AG09309 (cell line): ENCODE results near the gene DNAH2.
A peak's percentile ranks its signal among the peaks of the same experiment; 100 is the strongest.

Experiments used
- DNase-seq: peaks from one replicate; pipeline ENCODE4 v3.0.0-alpha.2; 2010; ENCODE audit warnings: low read depth
- H3K4me3 ChIP-seq: 2 replicates; pipeline ENCODE4 v1.5.1; 2011; ENCODE audit warnings: mild to moderate bottlenecking, low read depth, low read length, moderate library complexity; ENCODE audit not compliant: control insufficient read depth
- TF ChIP-seq, protein P1 (sequence below): IDR thresholded peaks from 2 replicates; pipeline ENCODE4 v1.5.1; 2011; ENCODE audit warnings: mild to moderate bottlenecking, low read depth, low read length, inconsistent platforms; ENCODE audit not compliant: insufficient read depth, control insufficient read depth; ENCODE audit errors: missing control alignments

DNAH2 gene

GRCh38 chr17:7845359-7846062 is 128.0 kb downstream of the DNAH2 start:
- TF ChIP-seq, protein P1, sequence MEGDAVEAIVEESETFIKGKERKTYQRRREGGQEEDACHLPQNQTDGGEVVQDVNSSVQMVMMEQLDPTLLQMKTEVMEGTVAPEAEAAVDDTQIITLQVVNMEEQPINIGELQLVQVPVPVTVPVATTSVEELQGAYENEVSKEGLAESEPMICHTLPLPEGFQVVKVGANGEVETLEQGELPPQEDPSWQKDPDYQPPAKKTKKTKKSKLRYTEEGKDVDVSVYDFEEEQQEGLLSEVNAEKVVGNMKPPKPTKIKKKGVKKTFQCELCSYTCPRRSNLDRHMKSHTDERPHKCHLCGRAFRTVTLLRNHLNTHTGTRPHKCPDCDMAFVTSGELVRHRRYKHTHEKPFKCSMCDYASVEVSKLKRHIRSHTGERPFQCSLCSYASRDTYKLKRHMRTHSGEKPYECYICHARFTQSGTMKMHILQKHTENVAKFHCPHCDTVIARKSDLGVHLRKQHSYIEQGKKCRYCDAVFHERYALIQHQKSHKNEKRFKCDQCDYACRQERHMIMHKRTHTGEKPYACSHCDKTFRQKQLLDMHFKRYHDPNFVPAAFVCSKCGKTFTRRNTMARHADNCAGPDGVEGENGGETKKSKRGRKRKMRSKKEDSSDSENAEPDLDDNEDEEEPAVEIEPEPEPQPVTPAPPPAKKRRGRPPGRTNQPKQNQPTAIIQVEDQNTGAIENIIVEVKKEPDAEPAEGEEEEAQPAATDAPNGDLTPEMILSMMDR, result no peak
- H3K4me3 ChIP-seq, result peak overlapping the region; percentile 83
- no peak for DNase-seq

DNA sequence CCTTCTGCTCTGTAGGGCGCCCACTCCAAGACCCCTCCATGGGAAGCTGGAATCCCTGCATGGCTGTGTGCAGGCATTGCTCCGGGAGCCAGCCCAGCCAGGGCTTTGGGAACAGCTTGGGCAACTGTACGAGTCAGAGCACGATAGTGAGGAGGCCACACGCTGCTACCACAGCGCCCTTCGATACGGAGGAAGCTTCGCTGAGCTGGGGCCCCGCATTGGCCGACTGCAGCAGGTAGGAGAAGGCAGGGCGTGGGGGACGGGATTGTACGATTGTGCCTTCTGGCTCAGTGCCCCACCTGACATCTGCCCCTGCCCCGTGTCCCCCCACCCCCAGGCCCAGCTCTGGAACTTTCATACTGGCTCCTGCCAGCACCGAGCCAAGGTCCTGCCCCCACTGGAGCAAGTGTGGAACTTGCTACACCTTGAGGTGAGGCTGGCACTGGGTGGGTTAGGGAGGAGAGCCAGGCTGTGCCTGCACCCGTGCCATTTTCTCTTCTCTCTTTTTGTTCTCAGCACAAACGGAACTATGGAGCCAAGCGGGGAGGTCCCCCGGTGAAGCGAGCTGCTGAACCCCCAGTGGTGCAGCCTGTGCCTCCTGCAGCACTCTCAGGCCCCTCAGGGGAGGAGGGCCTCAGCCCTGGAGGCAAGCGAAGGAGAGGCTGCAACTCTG is 128.7 kb downstream of the DNAH2 start:
- TF ChIP-seq, protein P1, result no peak

GRCh38 chr17:7846765-7847661 is 129.5 kb downstream of the DNAH2 start:
- no peak overlapping the region for H3K4me3 ChIP-seq
- TF ChIP-seq, protein P1, result no peak
- DNase-seq, result no peak

More for the DNA sequence above, 128.7 kb downstream of the DNAH2 start:
- no peak for DNase-seq
- H3K4me3 ChIP-seq, result no peak overlapping the region

DNA sequence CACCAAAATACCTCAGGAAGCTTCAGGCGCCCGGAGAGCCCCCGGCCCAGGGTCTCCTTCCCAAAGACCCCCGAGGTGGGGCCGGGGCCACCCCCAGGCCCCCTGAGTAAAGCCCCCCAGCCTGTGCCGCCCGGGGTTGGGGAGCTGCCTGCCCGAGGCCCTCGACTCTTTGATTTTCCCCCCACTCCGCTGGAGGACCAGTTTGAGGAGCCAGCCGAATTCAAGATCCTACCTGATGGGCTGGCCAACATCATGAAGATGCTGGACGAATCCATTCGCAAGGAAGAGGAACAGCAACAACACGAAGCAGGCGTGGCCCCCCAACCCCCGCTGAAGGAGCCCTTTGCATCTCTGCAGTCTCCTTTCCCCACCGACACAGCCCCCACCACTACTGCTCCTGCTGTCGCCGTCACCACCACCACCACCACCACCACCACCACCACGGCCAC is 130.6 kb downstream of the DNAH2 start:
- no peak overlapping the region for H3K4me3 ChIP-seq
- TF ChIP-seq, protein P1, result no peak
- DNase-seq, result no peak

- TF ChIP-seq, protein P1, result no peak
- H3K4me3 ChIP-seq, result no peak overlapping the region
- DNase-seq, result no peak
Observed at GRCh38 chr17:7848739-7849129, 131.2 kb downstream of the DNAH2 start.

- TF ChIP-seq, protein P1, result no peak
- DNase-seq, result no peak
- no peak overlapping the region for H3K4me3 ChIP-seq
Observed at GRCh38 chr17:7849130-7849750, 131.7 kb downstream of the DNAH2 start.
